ENCODE results near the gene SFRP5.

DNA sequence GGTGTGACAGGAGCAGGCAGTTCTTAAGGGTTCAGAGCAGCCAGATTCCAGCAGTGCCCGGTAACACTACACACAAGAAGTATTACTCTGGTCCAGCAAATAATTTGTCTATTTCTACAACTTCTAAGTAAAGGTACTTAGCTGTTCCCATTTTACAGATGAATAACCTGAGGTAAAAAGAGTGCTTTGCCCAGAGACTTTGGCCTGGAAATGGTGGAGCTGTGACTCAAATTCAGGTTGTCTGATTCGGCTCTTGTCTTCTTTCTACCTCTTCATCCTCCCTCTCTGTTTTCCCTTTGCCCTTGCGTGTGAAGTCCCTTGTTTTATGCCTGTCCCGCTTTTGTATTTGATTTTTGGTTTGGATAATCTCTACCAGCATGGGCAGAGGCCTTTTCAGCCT is 17.1 kb downstream of the SFRP5 start:
- TF ChIP-seq, protein P1, sequence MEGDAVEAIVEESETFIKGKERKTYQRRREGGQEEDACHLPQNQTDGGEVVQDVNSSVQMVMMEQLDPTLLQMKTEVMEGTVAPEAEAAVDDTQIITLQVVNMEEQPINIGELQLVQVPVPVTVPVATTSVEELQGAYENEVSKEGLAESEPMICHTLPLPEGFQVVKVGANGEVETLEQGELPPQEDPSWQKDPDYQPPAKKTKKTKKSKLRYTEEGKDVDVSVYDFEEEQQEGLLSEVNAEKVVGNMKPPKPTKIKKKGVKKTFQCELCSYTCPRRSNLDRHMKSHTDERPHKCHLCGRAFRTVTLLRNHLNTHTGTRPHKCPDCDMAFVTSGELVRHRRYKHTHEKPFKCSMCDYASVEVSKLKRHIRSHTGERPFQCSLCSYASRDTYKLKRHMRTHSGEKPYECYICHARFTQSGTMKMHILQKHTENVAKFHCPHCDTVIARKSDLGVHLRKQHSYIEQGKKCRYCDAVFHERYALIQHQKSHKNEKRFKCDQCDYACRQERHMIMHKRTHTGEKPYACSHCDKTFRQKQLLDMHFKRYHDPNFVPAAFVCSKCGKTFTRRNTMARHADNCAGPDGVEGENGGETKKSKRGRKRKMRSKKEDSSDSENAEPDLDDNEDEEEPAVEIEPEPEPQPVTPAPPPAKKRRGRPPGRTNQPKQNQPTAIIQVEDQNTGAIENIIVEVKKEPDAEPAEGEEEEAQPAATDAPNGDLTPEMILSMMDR (conservative IDR thresholded peaks at IDR 0.05), result no peak
- TF ChIP-seq ZFX (IDR thresholded peaks at IDR 0.05), result no peak

All from C4-2B (cell line).